ENCODE measurements around the gene MIER2. TPM values are rescaled to one million over a fixed set of nuclear protein-coding genes. Genes with fewer than 3 reads are reported as not detected.
"Not testable (repeated sequence)": the region's sequence is repeated elsewhere in the genome, so short reads cannot be mapped to it uniquely, and the experiment has no call there.

MIER2 gene
- total RNA-seq, 1 donor from 2014 or later, result 20.1 TPM

DNA sequence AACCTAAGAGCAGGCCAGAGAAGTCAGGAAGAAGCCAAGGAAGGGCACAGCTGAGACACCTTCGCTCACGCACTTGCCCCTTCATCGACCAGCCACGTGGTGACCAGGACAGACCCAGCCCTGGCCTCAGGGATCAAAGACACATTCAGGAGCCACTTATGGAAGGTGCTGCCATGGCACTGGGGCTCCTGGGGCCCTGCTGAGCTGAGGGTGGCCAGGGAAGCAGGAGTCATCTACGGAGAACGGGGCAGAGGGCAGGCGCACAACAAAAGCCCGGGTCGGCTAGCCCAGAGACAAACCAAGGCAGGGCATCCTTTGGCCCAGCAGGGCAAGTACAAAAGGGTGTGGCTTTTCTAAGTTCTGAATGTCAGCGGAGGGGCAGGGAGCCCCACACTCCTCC lies 55.7 kb downstream of the MIER2 start:
- DNase-seq (ENCODE audit: low read depth, low spot score), result no peak

DNA sequence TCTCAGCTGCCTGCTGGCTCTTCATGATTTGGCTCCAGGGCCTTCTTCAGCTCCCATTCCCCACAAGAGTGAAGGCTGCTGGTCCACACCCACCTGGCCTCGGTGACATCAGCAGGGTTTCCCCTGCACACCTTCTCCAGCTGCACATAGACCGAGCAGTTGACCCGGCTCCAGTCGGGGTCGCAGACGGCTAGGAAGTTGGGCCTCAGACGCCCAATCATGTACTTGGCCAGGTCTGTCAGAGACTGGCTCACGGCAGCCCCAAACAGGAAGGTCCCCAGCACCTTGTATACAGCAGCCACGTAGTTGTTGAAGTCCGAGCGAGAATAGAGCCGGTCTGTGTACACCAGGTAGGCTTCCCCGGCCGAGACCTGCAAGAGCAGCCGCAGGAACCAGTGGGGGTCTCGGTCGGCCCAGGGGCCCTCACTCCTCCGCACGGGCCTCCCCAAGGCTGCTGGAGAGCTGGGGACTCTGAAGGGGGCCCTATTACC lies 57.2 kb downstream of the MIER2 start:
- no peak for DNase-seq (ENCODE audit: low read depth, low spot score)

DNA sequence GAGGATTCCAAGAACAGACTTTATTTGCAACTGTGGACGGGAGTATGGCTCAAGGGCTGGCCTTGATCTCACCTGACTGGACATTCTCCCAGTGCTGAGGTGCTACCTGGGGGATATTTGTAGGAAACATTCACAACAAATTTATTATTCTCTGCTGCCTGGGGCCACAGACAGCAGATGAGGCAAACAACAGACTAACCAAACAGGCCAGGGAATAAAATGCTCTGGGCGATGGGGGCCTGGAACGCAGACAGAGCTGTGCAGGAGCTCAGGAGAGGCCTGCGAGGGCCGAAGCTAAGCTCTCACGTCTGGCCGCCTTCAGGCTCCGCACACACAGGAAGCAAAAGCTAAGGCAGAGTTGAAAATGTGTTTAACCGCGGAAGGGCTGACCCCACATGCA lies 61.2 kb downstream of the MIER2 start:
- DNase-seq (ENCODE audit: low read depth, low spot score), result no peak

DNA sequence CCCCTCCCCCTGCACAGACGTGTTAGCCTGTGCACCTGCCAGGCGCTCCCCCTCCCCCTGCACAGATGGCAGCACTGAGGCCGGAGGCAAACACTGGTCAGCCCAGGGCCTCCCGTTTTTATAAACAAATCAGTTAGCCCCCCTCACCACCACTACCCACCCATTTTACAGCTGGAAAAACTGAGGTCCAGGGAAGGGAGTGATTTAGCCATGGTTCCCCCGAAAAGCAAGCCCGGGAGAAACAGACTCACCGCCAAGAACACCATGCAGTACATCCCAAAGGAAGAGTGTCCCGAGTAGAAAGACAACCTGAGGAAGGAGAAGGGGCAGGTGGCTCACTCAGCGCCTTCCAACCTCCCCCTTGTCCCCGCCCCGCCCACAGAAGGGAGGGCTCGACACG lies 62.1 kb downstream of the MIER2 start:
- DNase-seq (ENCODE audit: low read depth, low spot score), result no peak

DNA sequence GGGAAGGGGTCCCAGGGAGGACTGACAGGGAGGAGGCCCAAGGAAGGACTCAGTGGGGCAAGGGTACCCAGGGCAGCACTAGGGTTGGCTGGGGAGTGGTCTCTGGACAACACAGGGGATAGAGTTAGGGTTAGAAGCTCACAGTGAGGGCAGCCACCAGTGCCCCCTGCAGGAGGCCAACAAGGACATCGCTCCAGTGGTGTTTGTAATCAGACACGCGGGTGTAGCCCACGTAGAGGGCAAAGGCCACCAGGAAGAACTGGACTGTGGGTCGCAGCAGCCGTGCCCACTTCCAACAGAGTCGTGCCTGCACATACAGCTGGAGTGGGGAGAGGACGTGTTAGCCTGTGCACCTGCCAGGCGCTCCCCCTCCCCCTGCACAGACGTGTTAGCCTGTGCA lies 62.6 kb downstream of the MIER2 start:
- DNase-seq (ENCODE audit: low read depth, low spot score), result no peak

DNA sequence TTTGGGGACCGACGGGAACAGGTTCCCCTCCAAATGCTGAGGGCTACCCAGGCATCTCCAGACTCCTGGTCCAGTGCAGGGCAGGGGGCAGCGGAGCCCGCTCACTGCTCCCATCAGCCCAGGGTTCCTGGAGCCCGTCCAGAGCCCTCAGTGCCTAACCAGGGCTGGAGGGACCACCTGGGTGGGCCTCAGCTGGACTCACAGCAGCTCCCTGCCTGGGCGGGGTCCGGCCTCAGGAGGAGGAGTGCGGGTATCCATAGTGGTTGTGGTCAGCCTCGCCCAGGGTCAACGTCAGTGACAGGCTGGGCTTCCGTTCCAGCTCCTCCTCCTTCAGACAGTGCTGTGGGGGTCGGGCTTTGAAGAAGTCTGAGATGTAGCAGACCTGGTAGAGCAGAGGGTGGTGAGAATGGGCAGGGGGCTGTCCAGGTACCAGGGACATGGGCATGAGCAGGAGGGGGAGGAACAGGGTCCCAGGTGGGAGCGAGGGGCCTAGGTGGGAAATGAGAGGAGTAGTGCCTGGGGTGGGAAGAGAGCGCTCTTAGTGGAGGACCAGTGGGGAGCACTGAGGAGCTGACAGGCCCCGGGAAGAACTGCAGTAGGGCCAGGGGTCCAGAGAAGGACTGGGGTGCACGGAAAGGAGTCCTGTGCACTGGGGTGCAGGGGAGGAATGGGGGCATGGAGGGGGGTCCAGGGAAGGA lies 63.3 kb downstream of the MIER2 start:
- DNase-seq (ENCODE audit: low read depth, low spot score), result no peak

DNA sequence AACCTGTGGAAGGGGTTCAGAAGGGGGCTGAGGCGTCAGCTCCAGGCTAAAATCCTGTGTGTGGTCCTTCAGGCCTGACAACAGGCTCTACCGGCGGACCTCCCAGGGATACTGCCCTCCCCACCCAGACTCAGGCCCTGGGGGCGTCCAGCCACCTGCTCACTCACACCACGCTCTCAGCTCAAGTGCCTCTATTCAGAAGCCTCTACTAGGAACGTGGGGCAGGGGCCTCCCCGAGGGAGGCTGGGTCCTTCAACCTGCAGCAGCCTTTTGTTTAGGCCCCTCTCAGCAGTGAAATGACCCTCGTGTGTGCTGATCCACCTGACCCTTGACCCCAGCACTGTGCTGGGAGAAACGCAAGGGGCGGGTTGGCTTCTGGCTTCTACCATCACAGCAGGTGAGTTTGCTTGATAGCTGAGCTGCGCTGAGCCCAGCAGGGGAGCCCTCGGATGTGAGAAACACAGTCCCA lies 64.0 kb downstream of the MIER2 start:
- no peak for DNase-seq (ENCODE audit: low read depth, low spot score)

DNA sequence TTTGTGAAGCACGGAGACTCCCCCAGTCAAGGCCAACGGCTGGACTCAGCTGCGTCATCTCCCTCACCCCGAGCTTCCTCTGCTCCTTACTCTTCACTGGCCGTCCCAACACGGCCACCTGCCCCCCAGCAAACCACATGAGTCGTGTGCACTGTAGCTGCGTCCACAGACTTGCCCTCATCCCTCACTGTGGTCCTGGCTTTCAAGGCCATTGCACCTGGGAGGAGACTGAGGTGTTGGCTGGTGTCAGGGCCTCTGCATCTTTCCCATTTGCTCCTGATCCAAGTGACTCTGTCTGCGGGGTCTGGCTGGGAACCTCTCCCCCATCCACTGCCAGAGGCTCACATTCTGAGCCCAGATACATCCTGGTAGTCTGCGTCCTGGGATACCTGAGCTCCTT lies 64.9 kb downstream of the MIER2 start:
- no peak for DNase-seq (ENCODE audit: low read depth, low spot score)

DNA sequence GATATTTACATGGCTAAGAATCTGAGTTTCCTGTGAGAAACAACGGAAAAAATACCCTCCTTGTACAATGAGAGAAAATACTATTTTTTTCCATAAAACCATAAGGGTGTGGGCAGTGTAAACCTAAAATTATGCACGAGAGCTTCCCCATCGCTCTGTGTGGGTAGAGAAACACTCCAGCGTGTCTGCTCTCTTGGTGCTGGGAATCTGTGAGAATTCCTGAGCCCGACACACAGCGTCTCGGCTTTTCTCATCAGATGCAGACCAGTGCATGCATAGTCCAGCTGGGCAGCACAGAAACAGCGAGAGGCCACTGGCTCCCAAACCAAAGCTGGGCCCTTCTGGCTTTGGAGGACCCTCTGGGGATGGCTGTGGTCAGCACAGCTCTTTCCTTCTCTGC lies 65.4 kb downstream of the MIER2 start:
- DNase-seq (ENCODE audit: low read depth, low spot score), result no peak

DNA sequence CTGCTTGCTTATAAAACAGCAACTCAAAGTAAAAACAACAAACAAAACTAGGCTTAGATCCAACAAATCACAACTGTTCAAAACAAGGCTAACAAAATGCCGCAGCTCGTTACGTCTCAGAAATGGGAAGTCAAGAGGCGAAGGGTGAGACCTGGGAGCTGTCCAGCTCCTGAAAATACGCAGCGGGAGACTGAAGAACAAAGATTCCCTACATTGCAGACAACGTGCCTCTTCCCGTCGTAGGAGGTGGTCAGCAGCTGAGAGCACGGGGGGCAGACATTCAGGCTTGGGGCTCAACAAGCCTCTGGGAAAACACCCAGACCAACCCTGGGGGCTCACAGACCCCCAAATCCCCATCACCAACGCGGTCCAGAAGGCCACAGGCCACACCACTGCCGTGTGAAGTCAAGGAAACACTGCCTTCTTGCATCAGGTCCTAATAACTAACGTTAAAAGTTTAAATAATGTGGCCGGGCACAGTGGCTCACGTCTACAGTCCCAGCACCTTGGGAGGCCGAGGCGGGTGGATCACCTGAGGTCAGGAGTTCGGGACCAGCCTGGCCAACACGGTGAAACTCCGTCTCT lies 66.9 kb downstream of the MIER2 start:
- no peak for DNase-seq (ENCODE audit: low read depth, low spot score)

DNA sequence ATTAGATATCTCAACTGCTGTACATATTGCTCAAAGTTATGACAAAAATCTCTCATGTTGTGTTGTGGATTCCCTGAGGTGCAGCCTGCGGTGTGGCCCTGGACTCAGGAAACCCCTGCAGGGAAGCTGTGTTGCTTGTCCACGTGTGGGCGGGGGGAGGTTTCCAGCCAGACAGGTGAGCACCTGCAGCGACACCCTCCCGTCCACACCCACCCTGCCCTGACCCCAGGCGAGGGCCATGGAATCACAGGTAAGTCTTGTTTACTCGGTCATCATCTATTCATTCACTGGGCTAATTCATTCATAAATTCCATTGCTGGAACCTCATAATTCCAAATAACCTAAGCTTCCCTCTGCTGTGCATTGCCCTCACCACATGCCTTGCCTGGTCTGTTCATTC lies 67.5 kb downstream of the MIER2 start:
- DNase-seq (ENCODE audit: low read depth, low spot score), result no peak

DNA sequence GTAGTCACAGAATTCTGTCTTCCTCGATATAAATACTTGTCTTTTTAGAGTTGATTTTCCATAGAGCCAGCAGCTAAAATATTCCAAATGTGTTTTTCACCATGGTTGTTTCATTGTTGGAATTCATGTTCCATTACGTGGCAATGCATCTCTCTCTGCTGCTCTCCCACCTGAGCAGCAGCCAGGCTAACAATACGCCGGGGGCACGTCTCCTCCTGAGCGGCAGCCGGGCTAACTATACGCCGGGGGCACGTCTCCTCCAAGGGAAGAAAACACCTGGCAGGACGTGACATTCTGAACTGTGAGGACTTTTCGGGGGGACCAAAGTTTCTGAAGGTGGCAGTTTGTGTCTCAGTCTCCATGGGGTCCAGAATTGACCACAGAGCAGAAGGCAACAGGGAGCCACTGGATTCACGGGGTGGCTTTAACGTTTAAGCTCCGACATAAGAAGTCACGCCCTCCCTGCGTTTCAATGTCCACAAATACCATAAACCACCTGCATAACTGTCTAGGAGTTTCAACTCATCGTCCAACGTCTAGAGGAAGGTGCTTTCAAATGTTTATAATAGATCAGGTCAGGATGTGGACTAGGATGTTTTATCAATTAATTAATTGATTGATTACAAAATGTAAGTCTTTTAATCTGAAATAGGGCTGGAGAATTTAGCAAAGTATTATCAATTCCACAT lies 68.5 kb downstream of the MIER2 start:
- DNase-seq (ENCODE audit: low read depth, low spot score), result no peak

DNA sequence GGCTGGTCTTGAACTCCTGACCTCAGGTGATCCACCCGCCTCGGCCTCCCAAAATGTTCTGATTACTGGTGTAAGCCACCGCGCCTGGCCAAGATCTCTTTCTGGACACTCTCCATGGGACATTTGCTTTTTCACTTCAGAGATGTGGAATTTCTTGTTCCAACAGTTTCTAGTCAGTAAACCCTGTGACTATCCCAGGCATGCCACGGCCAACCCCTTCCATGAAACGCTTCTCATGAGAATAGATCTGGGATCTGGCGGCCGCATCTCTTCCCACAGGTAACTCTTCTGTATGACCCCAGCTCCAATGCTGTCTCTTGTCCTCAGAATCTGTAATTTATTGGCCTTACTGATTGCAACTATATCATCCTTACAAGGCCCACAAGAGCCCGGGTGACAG lies 69.6 kb downstream of the MIER2 start:
- DNase-seq (ENCODE audit: low read depth, low spot score), result no peak

DNA sequence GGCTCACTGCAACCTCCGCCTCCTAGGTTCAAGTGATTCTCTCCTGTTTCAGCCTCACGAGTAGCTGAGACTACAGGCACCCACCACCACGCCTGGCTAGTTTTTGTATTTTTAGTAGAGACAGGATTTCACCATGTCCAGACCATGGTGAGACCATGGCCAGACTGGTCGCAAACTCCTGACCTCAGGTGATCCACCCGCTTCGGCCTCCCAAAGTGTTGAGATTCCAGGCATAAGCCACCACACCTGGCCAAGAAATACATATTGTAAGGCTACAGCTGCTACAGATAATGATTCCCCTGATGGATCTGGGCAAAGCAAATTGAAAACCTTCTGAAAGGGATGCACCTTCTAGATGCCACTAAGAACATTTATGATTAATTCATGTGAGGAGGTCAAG lies 71.2 kb downstream of the MIER2 start:
- DNase-seq (ENCODE audit: low read depth, low spot score), result no peak

DNA sequence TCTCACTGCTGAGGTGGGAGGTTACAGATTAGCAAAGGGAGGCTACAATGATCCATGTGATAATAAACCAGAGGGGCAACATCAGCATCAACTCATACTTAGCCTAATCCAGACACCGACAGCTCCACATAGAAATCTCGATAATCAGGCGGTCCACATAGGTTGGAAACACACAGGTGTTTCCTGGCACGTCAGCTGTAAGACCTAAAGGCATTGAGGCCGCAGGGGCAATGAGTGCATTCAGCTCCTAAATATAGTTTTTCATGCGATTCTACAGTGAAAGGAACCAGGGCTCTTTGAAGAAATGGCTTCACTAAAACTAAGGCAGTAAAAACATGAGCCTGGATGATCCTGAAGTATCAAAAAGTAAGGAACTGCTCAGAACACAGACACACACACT lies 72.7 kb downstream of the MIER2 start:
- DNase-seq (ENCODE audit: low read depth, low spot score), result no peak

DNA sequence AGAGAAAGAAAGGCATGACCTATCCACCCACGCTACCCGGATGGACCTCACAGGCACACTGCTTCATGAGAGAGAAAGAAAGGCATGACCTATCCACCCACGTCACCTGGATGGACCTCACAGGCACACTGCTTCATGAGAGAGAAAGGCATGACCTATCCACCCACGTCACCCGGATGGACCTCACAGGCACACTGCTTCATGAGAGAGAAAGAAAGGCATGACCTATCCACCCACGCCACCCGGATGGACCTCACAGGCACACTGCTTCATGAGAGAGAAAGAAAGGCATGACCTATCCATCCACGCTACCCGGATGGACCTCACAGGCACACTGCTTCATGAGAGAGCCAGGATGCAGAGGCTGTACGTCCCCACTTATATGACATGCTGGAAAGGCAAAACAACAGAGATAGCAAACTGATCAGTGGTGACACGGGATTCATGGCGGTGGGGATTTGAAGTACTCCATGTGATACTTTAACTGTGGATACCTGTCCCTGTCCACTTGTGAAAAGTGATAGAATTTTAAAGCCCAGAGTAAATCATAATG lies 73.8 kb downstream of the MIER2 start:
- DNase-seq (ENCODE audit: low read depth, low spot score), result not testable (repeated sequence)

DNA sequence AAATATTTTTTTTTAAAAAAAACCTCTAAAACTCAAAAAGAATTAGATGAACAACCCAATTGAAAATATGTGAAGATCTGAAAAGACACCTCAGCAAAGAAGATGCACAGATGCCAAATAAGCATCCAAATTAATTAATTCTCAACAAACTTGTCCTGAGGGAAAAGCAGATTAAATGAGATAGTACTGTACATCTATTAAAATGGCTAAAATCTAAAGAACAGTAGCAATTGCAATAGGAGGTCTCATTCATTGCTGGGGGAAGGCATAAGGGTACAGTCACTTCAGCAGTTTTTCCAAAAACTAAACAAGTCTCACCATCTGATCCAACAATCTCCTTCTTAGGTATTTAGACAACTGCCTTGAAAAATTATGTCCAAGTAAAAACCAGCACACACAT lies 75.4 kb downstream of the MIER2 start:
- no peak for DNase-seq (ENCODE audit: low read depth, low spot score)

DNA sequence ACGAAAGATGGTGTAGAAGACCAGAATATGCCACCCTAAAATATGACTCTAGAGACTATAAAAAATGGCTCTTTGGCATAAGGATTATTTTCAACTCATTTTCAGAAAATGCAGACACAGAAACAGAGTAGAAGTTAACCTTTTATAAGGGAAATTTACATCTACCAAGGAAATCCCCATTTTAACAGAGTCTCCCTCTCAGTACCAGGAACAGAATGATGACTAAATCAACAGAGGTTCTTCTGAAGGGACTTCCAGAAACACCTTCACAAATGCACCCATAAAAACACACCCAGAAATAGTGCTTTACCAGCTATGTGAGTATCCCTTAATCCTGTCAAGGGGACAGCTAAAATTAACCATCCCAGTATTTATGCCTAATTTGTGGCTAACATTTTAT lies 82.5 kb downstream of the MIER2 start:
- no peak for DNase-seq (ENCODE audit: low read depth, low spot score)

DNA sequence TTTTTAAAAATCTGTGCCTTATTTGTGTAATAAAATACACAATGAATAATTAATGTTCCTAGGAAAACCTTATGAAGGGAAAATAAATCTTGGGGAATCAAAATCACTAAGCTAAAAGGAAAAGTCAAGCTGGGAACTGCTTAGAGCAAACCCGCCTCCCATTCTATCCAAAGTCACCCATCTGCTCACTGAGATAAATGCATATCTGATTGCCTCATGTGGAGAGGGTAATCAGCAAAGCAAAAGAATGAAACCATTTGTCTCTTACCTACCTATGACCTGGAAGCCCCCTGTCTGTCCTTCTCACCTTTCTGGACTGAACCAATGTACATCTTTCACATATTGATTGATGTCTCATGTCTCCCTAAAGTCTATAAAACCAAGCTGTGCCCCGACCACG lies 87.8 kb downstream of the MIER2 start:
- DNase-seq (ENCODE audit: low read depth, low spot score), result not testable (repeated sequence)
